HG03558 (cell line): ENCODE results near the gene IFI27.
"Not testable (repeated sequence)": the region's sequence is repeated elsewhere in the genome, so short reads cannot be mapped to it uniquely, and the experiment has no call there.

Source experiments
- ATAC-seq: cut with Tn5 transposase; IDR thresholded peaks from one replicate; pipeline ENCODE4 v1.9.1; 2021; ENCODE audit warnings: moderate number of reproducible peaks; ENCODE audit not compliant: unreplicated experiment; ENCODE audit errors: extremely low read depth

Gene IFI27

GRCh38 chr14:94110552-94111181, at the start of gene IFI27:
Gene IFI27, plus strand, starts transcription at chr14:94110736.
- ATAC-seq = no peak

- ATAC-seq = no peak
Measured at GRCh38 chr14:94062344-94062940, 48.1 kb upstream of the IFI27 start.

DNA sequence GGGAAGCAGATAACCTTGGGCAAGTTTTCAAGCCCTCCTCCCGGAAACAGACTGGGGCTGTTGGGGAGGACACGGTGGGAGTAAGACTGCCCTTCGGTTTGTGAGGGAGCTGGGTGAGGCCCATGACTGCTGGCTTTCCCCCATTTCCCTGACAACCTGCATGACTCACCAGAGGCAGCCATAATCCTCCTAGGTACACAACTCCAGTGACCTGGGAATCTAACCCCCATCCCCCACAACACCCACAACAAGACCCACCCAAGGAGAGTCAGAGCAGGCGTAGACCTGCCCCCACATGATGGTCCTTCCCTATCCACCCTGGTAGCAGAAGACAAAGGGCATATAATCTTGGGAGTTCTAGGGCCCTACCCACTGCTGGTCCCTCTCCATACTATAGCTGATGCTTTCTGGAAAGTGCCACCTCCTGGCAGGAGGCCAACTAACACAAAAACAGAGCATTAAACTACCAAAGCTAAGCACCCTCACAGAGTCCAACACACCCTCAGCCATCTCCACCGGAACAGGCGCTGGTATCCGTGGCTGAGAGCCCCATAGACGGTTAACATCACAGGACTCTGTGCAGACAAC, 44.4 kb upstream of the IFI27 start:
- no peak for ATAC-seq

DNA sequence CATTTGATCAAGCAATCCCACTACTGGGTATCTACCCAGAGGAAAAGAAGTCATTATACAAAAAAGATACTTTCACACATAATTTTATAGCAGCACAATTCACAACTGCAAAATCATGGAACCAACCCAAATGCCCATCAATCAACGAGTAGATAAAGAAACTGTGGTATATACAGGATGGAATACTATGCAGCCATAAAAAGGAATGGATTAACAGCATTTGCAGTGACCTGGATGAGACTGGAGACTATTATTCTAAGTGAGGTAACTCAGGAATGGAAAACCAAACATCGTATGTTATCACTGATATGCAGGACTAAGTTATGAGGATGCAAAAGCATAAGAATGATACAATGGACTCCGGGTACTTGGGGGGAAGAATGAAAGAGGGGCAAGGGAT, 38.5 kb upstream of the IFI27 start:
- ATAC-seq = not testable (repeated sequence)

DNA sequence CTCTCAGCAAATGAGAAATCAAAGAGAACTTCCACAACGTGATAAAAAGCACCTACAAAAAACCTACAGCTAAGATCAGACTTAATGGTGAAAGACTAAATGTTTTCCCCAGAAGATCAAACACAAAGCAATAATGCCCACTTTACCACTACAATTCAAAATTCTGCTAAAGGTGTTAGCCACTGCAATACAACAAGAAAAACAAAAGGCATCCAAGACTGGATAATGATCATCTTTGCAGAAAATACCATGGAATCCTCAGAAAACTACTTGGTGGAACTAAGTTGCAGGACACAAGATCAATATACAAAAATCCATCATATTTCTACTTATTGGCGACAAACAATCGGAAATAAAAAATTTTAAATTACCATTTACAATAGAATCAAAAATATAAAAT, 36.0 kb upstream of the IFI27 start:
- ATAC-seq = no peak

DNA sequence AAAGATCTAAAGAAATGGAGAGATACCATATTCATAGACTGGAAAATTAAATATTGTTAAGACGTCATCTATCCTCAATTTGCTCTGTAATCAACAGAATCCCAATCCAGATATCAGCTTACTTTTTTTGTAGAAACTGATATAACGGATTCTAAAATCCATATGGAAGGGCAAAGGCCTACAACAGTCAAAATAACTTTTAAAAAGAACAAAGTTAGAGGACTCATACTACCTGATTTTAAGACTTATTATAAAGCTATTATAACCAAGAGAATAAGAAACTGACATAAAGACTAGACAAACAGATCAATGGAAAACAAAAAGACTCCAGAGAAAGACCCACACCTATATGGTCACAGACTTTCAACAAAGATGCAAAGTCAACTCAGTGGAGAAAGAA, 35.5 kb upstream of the IFI27 start:
- no peak for ATAC-seq

- ATAC-seq = no peak
Measured at GRCh38 chr14:94077111-94077821, 33.3 kb upstream of the IFI27 start.

DNA sequence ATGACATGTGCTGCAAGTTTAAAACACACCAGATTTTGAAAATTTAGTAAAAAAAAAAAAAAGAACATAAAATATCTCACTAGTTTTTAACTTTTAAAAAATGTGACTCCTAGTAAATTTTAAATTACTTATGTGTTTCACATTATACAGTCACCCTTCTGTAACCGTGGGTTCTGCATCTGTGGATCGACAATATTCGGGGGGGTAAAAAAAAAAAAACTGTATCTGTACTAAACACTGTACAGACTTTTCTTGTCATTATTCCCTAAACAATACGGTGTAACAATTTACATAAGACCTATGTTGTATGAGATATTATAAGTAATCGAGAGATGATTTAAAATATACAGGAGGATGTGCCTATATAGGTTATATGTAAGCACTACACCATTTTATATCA, 32.7 kb upstream of the IFI27 start:
- no peak for ATAC-seq

GRCh38 chr14:94079891-94080620, 30.5 kb upstream of the IFI27 start:
- no peak for ATAC-seq

- peak; percentile 97 for ATAC-seq
Measured at GRCh38 chr14:94080621-94081385, 29.7 kb upstream of the IFI27 start, which contains the start of the genes DDX24 and IFI27L1. Gene DDX24, minus strand, starts transcription at chr14:94081202. Its CDS starts 1,460 bp downstream, at chr14:94079742. Gene IFI27L1, plus strand, starts transcription at chr14:94081310. Its CDS starts 15,628 bp downstream, at chr14:94096938.

GRCh38 chr14:94081386-94081820, 29.1 kb upstream of the IFI27 start:
- ATAC-seq = peak; percentile 14

DNA sequence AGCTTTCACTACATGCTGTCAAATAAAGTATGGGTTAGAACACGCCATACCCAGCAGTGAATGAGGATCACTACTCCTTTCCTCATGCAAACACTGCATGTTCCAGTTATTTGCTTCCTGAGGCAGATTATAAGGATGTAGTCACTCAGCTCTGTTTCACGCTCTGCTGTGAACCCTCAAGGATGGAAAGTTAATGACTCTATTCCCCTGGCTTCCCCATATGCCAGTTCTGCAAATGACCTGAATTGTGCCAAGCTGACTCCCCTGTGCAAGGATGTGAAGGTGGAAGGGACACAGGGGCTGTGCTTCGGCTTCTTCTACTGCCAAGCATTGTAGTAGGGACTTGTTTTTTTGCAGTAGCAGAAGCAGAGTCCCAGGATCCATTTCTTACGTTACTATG, 22.6 kb upstream of the IFI27 start:
- ATAC-seq = no peak

DNA sequence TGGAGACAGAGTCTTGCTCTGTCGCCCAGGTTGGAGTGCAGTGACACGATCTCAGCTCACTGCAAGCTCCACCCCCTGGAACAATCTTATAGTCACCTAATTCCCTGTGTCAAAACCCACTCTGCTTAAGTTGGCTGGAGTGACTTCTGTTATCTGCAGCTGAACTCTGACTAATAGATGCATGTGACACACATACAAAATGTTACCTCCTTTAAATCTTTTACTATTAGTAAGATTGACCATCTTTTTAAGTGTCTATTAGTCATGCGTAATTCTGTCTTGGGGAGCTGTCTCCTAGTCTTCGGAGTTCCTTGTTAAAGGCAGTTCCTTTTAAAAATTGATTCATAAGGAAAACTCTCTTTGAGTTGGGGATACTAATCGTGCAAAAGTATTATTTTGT, 22.0 kb upstream of the IFI27 start:
- ATAC-seq = no peak

DNA sequence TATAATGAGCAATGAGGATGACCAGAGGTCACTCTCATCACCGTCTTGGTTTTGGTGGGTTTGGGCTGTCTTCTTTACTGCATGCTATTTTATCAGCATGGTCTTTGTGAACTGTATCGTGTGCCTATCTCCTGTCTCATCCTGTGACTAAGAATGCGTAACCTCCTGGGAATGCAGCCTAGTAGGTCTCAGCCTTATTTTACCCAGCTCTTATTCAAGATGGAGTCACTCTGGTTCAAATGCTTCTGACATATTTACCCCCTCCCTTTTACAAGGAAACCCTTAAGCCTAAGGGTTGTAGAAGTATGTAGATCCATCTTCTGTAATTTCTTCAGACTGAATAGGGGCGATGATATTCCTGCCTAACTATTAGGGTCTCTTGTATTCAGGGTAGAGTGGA, 21.1 kb upstream of the IFI27 start:
- no peak for ATAC-seq

GRCh38 chr14:94093418-94093817, 17.1 kb upstream of the IFI27 start:
- ATAC-seq = no peak

DNA sequence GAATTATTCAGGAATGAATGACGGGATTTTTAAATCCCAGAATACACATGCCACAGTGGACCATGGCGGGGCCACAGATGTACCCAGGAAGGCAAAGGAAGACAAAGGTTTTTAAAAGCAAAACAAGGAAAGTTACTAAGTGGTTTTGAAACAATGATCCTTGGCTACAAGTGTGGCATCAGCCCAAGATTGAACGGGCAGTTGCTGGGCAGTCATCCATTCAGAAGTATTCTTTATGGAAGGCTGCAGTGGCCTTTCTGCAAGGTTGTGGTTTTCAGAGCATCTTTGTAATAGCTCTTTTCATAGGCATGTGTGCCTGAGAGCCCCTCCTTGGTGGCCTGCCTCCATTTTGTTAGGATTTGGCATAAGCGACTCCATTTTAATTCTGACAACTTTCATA, 13.4 kb upstream of the IFI27 start:
- ATAC-seq = no peak

- ATAC-seq = no peak
Measured at GRCh38 chr14:94098326-94098992, 12.1 kb upstream of the IFI27 start.

- no peak for ATAC-seq
Measured at GRCh38 chr14:94099006-94099405, 11.5 kb upstream of the IFI27 start.

DNA sequence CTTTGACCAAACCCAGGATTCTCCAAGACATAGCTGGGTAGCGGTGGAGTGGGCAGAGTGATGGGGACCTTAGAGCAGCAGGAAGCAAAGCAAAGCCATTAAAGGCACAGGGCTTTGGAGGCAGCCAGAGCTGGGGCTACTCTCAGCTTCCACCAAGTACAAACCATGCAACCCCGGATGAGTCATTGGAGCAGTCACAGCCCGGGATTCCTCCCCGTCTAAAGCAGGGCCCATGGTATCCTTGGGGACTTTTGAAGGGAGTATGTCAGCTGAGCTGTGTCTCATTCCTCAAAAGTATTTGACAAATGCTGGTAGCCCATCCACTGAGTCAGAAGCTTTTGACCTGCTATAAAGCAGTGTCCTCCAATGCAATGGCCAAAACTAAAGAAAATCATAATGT, 9.7 kb upstream of the IFI27 start:
- ATAC-seq = no peak
